OCI-LY7 (cell line): ENCODE results near the gene PHOX2B. TPM values are rescaled to one million over a fixed set of nuclear protein-coding genes. Genes with fewer than 3 reads are reported as not detected.

Source experiments
- BruUV-seq: library from RNA; stranded (reverse); fragments of 400-500 nt; replicated peaks from 2 replicates; lab custom pipeline; 2021; lab: Mats Ljungman, UMichigan
- CTCF ChIA-PET: fragments of 300-600 bp; sonication (Branson Sonifier 250); formaldehyde crosslinking; loops from one replicate; lab custom pipeline; 2022; ENCODE audit warnings: antibody characterized with exemption; ENCODE audit not compliant: unreplicated experiment; lab: Charles Lee
- POLR2A ChIA-PET: fragments of 300-600 bp; sonication (Branson Sonifier 250); formaldehyde crosslinking; loops from one replicate; lab custom pipeline; 2022; ENCODE audit warnings: antibody characterized with exemption; lab: Charles Lee
- DNase-seq: peaks from one replicate; pipeline ENCODE4 v3.0.0-alpha.2; 2015; ENCODE audit warnings: low spot score
- H2AFZ ChIP-seq: fragments of 200-600 bp; sonication (generic), shearing (Covaris generic); 2 replicates; pipeline ENCODE4 v1.6.1; 2014; ENCODE audit warnings: mild to moderate bottlenecking, antibody characterized with exemption, low read length, moderate library complexity
- H3K27ac ChIP-seq: fragments of 200-600 bp; sonication (generic); 2 replicates; pipeline ENCODE4 v1.5.1; 2014; ENCODE audit warnings: mixed run types, low read depth, mild to moderate bottlenecking, moderate library complexity, low read length, inconsistent platforms; ENCODE audit not compliant: poor library complexity, severe bottlenecking
- H3K36me3 ChIP-seq: fragments of 200-600 bp; sonication (generic); 2 replicates; pipeline ENCODE4 v1.6.1; 2014; ENCODE audit warnings: mild to moderate bottlenecking, antibody characterized with exemption, low read length, moderate library complexity, mixed read lengths; ENCODE audit not compliant: insufficient read depth
- H3K4me1 ChIP-seq: fragments of 200-600 bp; sonication (generic); 2 replicates; pipeline ENCODE4 v1.5.1; 2014; ENCODE audit warnings: mild to moderate bottlenecking, low read length; ENCODE audit not compliant: insufficient read depth, poor library complexity, severe bottlenecking
- H3K4me2 ChIP-seq: fragments of 200-600 bp; sonication (generic); 2 replicates; pipeline ENCODE4 v1.6.1; 2014; ENCODE audit warnings: mild to moderate bottlenecking, low read length
- H3K4me3 ChIP-seq: fragments of 200-600 bp; sonication (generic); 2 replicates; pipeline ENCODE4 v1.5.1; 2014; ENCODE audit warnings: mild to moderate bottlenecking, low read depth, low read length; ENCODE audit not compliant: poor library complexity, severe bottlenecking
- H3K79me2 ChIP-seq: fragments of 200-600 bp; sonication (generic); 2 replicates; pipeline ENCODE4 v1.6.1; 2016; ENCODE audit warnings: low read depth, mild to moderate bottlenecking, low read length, moderate library complexity, mixed read lengths; ENCODE audit not compliant: insufficient read depth
- H3K9me2 ChIP-seq: fragments of 200-600 bp; sonication (generic); 2 replicates; pipeline ENCODE4 v1.6.1; 2016; ENCODE audit warnings: mild to moderate bottlenecking, low read length, mixed read lengths; ENCODE audit not compliant: insufficient read depth
- H3K9me3 ChIP-seq: fragments of 200-600 bp; sonication (generic); 2 replicates; pipeline ENCODE4 v1.6.1; 2014; ENCODE audit warnings: mild to moderate bottlenecking, mixed run types, low read length, mixed read lengths
- H4K20me1 ChIP-seq: fragments of 200-600 bp; sonication (generic); 2 replicates; pipeline ENCODE4 v1.6.1; 2014; ENCODE audit warnings: mild to moderate bottlenecking, antibody characterized with exemption, low read length, moderate library complexity, mixed read lengths; ENCODE audit not compliant: insufficient read depth
- CTCF ChIP-seq: fragments of 200-600 bp; sonication (generic); conservative IDR thresholded peaks from 2 replicates; pipeline ENCODE4 v1.5.1; 2014; ENCODE audit warnings: mild to moderate bottlenecking, antibody characterized with exemption, low read length, moderate library complexity, mixed read lengths
- EZH2phosphoT487 ChIP-seq: fragments of 200-600 bp; sonication (generic); IDR thresholded peaks from 2 replicates; pipeline ENCODE4 v1.6.1; 2018; ENCODE audit warnings: low read depth, borderline replicate concordance, mild to moderate bottlenecking, mixed run types, antibody characterized with exemption, low read length, moderate library complexity, mixed read lengths
- intact Hi-C: fragments of 100-400 bp; cut with micrococcal nuclease; formaldehyde crosslinking; loops from one replicate; pipeline ENCODE4 v1.10.0; 2022; ENCODE audit not compliant: unreplicated experiment
- total RNA-seq, 2 experiments: library from RNA; depleted of rRNA in 1 of 2; stranded (reverse); fragments of >200 nt in 1 of 2; shearing (Covaris generic) in 1 of 2; gene quantifications; 2 replicates each; pipeline ENCODE4 v1.2.3, GENCODE V29; 2014 to 2022

Gene PHOX2B
- total RNA-seq, 2 experiments from 2014 or later, result not detected

- Histone ChIP-seq H3K4me3 (no peak overlapping the region), H3K27ac (no peak overlapping the region), H3K4me2 (no peak overlapping the region), H3K9me3 (no peaks in the 10 kb centered on the region), H4K20me1 (no peaks in the 10 kb centered on the region), H3K9me2 (no peaks in the 10 kb centered on the region), H3K79me2 (no peaks in the 10 kb centered on the region), H3K36me3 (no peaks in the 10 kb centered on the region), H3K4me1 (no peaks in the 10 kb centered on the region), H2AFZ (no peak overlapping the region)
- DNase-seq, result no peak
- CTCF ChIA-PET, result no interaction called here
- POLR2A ChIA-PET, result interaction anchor here (0.6 kb wide), 1 partner anchor 290 kb away, joined by 3 read pairs; no protein-coding TSS in a partner anchor
- TF ChIP-seq CTCF (no peak), EZH2phosphoT487 (no peak)
- intact Hi-C loops, result no loop called here
- no TSS peak for BruUV-seq
These were observed 1.1 kb downstream of the PHOX2B start for GRCh38 chr4:41747230-41748055.

GRCh38 chr4:41746440-41747229 lies 1.9 kb downstream of the PHOX2B start:
- ChIA-PET POLR2A (interaction anchor here (0.6 kb wide), 1 partner anchor 289 kb away, joined by 3 read pairs; no protein-coding TSS in a partner anchor), CTCF (no interaction called here)
- H3K4me3 ChIP-seq, result no peak overlapping the region
- DNase-seq, result no peak
- intact Hi-C loops, result no loop called here
- TF ChIP-seq CTCF, result no peak
- no peak for TF ChIP-seq EZH2phosphoT487
- no peaks in the 10 kb centered on the region for H4K20me1 ChIP-seq
- no peaks in the 10 kb centered on the region for H3K4me1 ChIP-seq
- no peaks in the 10 kb centered on the region for H3K9me2 ChIP-seq
- BruUV-seq, result no TSS peak
- H2AFZ ChIP-seq, result no peak overlapping the region
- H3K79me2 ChIP-seq, result no peaks in the 10 kb centered on the region
- H3K9me3 ChIP-seq, result no peaks in the 10 kb centered on the region
- H3K4me2 ChIP-seq, result no peak overlapping the region
- H3K36me3 ChIP-seq, result no peaks in the 10 kb centered on the region
- no peak overlapping the region for H3K27ac ChIP-seq
